Mucosa of stomach (tissue), 1 donor: ENCODE data around the gene TEKT1.

Experiments
- H3K27me3 ChIP-seq: one replicate; pipeline ENCODE4 v1.7.0; 2013; ENCODE audit warnings: mild to moderate bottlenecking, low read length; ENCODE audit not compliant: control insufficient read depth, insufficient read depth
- H3K36me3 ChIP-seq: one replicate; pipeline ENCODE4 v1.7.0; 2013; ENCODE audit warnings: low read length; ENCODE audit not compliant: control insufficient read depth, insufficient read depth
- H3K4me1 ChIP-seq: one replicate; pipeline ENCODE4 v1.7.0; 2013; ENCODE audit warnings: mild to moderate bottlenecking, low read length; ENCODE audit not compliant: control insufficient read depth, insufficient read depth
- H3K4me3 ChIP-seq: one replicate; pipeline ENCODE4 v1.7.0; 2013; ENCODE audit warnings: low read length
- H3K9ac ChIP-seq: one replicate; pipeline ENCODE4 v1.7.0; 2013; ENCODE audit warnings: mild to moderate bottlenecking, low read length, moderate library complexity
- H3K9me3 ChIP-seq: one replicate; pipeline ENCODE4 v1.7.0; 2013; ENCODE audit warnings: mild to moderate bottlenecking, low read length, moderate library complexity; ENCODE audit not compliant: control insufficient read depth
- donor health status: Pancreatic carcinoma.

Gene TEKT1

GRCh38 chr17:6811510-6811909 lies 20.0 kb downstream of the TEKT1 start:
- Histone ChIP-seq H3K27me3 (no peaks in the 10 kb centered on the region), H3K36me3 (no peaks in the 10 kb centered on the region), H3K4me3 (no peak overlapping the region), H3K9ac (no peak overlapping the region), H3K9me3 (no peaks in the 10 kb centered on the region), H3K4me1 (no peaks in the 10 kb centered on the region)

- Histone ChIP-seq H3K4me1 (no peaks in the 10 kb centered on the region), H3K9me3 (no peaks in the 10 kb centered on the region), H3K36me3 (no peaks in the 10 kb centered on the region), H3K27me3 (peaks cover 2% of the 10 kb centered on the region), H3K4me3 (no peak overlapping the region), H3K9ac (no peak overlapping the region)
Measured at GRCh38 chr17:6800422-6801027, 31.0 kb downstream of the TEKT1 start.

GRCh38 chr17:6799738-6800137 lies 31.8 kb downstream of the TEKT1 start:
- Histone ChIP-seq H3K36me3 (no peaks in the 10 kb centered on the region), H3K4me1 (no peaks in the 10 kb centered on the region), H3K27me3 (peaks cover 2% of the 10 kb centered on the region), H3K4me3 (no peak overlapping the region), H3K9me3 (no peaks in the 10 kb centered on the region), H3K9ac (no peak overlapping the region)

GRCh38 chr17:6797718-6798351 lies 33.7 kb downstream of the TEKT1 start:
- Histone ChIP-seq H3K9ac (no peak overlapping the region), H3K36me3 (no peaks in the 10 kb centered on the region), H3K27me3 (peaks cover 2% of the 10 kb centered on the region), H3K4me3 (no peak overlapping the region), H3K4me1 (no peaks in the 10 kb centered on the region), H3K9me3 (no peaks in the 10 kb centered on the region)

GRCh38 chr17:6796887-6797490 lies 34.5 kb downstream of the TEKT1 start:
- Histone ChIP-seq H3K36me3 (no peaks in the 10 kb centered on the region), H3K9ac (no peak overlapping the region), H3K27me3 (peaks cover 2% of the 10 kb centered on the region), H3K4me1 (no peaks in the 10 kb centered on the region), H3K9me3 (no peaks in the 10 kb centered on the region), H3K4me3 (no peak overlapping the region)

GRCh38 chr17:6796017-6796886 lies 35.3 kb downstream of the TEKT1 start:
- Histone ChIP-seq H3K27me3 (peaks cover 2% of the 10 kb centered on the region), H3K4me3 (no peak overlapping the region), H3K4me1 (no peaks in the 10 kb centered on the region), H3K9ac (no peak overlapping the region), H3K36me3 (no peaks in the 10 kb centered on the region), H3K9me3 (no peaks in the 10 kb centered on the region)

GRCh38 chr17:6793748-6794493 lies 37.6 kb downstream of the TEKT1 start:
- Histone ChIP-seq H3K4me1 (no peaks in the 10 kb centered on the region), H3K27me3 (peaks cover 13% of the 10 kb centered on the region), H3K9ac (no peak overlapping the region), H3K36me3 (no peaks in the 10 kb centered on the region), H3K4me3 (no peak overlapping the region), H3K9me3 (no peaks in the 10 kb centered on the region)

- Histone ChIP-seq H3K4me1 (no peaks in the 10 kb centered on the region), H3K27me3 (peaks cover 11% of the 10 kb centered on the region), H3K36me3 (no peaks in the 10 kb centered on the region), H3K4me3 (no peak overlapping the region), H3K9ac (no peak overlapping the region), H3K9me3 (no peaks in the 10 kb centered on the region)
Measured at GRCh38 chr17:6789146-6789545, 42.4 kb downstream of the TEKT1 start.

- no peaks in the 10 kb centered on the region for H3K9me3 ChIP-seq
Measured at GRCh38 chr17:6787081-6787693, 44.3 kb downstream of the TEKT1 start.

GRCh38 chr17:6786618-6787017 lies 44.9 kb downstream of the TEKT1 start:
- Histone ChIP-seq H3K27me3 (peaks cover 18% of the 10 kb centered on the region), H3K4me3 (no peak overlapping the region), H3K9ac (no peak overlapping the region), H3K36me3 (no peaks in the 10 kb centered on the region), H3K4me1 (no peaks in the 10 kb centered on the region), H3K9me3 (no peaks in the 10 kb centered on the region)

More at GRCh38 chr17:6787081-6787693, 44.3 kb downstream of the TEKT1 start:
- H3K36me3 ChIP-seq = no peaks in the 10 kb centered on the region
- no peak overlapping the region for H3K9ac ChIP-seq
- no peak overlapping the region for H3K4me3 ChIP-seq
- H3K27me3 ChIP-seq = peaks cover 18% of the 10 kb centered on the region
- H3K4me1 ChIP-seq = no peaks in the 10 kb centered on the region

GRCh38 chr17:6782244-6782643 lies 49.3 kb downstream of the TEKT1 start:
- H3K4me3 ChIP-seq = no peak overlapping the region
- H3K36me3 ChIP-seq = no peaks in the 10 kb centered on the region
- H3K27me3 ChIP-seq = peaks cover 7% of the 10 kb centered on the region
- no peaks in the 10 kb centered on the region for H3K4me1 ChIP-seq
- H3K9ac ChIP-seq = no peak overlapping the region
- H3K9me3 ChIP-seq = no peaks in the 10 kb centered on the region
